T-helper 1 cell (primary cell): ENCODE data around the gene CIT.
"Not testable (repeated sequence)": the region's sequence is repeated elsewhere in the genome, so short reads cannot be mapped to it uniquely, and the experiment has no call there.

Experiments used
- DNase-seq, 5 donors: peaks; one replicate each; pipeline ENCODE4 v3.0.0-alpha.2; 2012 to 2020

The CIT gene

GRCh38 chr12:119729871-119730270, 147.2 kb downstream of the CIT start:
- no peak for DNase-seq

DNA sequence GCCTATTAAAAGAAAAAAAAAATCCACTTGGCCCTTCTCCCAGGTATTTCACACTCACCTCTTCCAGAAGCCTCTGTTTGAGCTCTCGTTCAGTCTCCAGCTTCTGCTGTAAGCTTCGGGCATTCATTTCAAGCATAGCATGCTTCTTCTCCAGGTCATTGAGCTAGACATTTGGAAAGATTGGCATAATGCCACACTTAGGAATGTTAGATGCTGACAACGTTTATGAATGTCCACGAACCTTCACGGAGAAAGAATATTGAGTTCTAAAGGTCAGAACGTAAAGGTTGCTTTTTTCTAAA, 148.7 kb downstream of the CIT start:
- no peak for DNase-seq

DNA sequence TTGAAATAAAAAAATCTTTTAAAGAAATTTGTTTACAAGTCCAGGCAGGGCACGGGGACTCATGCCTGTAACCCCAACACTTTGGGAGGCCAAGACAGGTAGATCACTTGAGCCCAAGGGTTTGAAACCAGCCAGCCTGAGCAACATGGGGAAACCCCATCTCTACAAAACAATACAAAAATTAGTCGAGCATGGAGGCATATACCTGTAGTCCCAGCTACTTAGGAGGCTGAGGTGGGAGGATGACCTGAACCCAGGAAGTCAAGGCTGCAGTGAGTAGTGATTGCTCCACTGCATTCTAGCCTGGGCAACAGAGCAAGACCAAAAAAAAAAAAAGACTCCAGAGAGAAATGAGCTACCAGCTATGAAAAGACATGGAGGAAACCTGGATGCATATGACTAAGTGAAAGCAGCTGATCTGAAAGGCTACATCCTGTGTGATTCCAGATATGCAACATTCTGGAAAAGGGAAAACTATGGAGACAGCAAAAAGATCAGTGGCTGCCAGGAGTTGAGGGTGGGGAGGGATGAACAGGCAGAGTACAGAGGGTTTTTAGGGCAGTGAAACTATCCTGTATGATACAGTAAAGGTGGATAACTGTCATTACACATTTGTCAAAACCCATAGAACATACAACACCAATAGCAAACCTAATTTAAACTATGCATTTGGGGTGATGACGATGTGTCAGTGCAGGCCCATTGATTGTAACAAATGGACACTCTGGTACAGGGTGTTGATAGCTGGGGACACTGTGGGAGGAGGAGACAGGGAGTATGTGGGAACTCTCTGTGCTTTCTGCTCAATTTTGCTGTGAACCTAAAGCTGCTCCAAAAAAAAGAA, 149.3 kb downstream of the CIT start:
- DNase-seq = no peak

DNA sequence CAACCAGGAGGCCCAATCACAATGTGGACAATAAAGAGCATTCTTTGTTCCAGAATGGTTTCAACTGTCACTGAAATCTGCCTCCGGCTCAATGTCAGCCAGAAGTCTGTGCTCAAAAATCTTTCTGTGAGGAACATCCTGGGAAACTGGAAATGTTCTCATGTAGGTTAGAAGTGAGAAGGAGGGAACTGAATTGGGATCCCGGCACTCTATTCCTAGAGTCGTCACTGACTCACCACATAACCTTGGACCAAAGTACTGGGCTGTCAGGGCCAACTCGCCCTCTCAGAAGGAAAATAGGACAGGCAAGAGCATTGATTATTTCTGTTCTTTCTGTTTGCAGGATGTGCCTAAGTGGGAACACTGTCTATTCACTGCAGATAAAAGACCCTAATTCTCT, 151.6 kb downstream of the CIT start:
- no peak for DNase-seq

DNA sequence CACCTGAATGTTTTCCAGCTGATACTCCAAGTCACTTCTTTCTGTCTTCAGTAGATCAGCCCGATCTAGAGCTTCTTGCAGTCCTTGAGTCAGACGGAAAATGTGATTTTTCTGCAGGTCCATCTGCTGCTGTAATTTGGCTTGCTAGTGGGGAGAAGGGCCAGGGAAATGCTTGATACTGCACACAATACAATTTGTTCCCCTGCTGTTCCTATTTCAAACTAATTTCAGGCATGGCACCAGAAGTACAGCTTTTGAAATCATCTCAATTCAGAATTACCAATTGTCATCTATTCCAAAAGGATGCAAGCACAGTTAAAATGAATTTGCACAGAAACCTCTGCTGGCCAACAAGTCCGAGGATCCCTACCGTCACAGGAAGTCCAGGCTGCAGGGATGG, 155.8 kb downstream of the CIT start:
- no peak for DNase-seq

DNA sequence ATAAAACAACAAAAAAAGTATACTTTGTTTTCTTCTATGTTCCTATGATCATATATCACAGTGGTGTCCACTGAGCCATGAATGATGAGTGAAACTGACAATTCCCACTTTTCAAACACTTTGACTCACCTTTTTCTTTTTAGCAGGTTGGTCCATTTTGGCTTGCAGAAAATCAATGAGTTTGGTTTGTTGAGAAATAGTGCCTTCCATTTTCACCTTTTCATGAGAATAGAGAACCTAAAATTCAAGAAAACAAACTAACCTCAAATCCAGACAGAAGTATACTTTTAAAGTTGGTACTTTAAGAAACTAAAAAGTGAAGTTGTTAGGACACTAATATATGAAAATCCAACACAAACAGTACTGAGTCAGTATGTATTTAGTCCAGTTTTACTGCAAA, 156.8 kb downstream of the CIT start:
- DNase-seq = no peak

DNA sequence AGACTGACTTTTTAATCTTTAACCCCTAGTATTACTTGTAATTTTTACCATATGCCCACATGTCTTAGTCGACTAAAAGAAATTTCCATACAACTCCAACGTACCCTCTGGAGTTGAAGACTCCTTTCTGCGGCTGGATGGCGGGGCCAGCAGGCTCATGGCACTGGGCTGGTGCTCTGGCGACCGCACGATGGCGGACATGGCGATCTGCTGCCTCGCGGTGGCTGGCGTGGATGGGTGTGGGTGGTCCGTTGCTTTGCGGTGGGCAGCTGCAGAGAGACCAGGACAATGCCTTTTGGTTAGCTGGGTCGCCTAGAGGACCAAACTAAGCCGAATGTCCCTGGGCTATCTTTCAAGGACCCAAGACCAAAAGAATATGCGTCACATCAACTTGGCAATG, 159.0 kb downstream of the CIT start:
- no peak for DNase-seq

- no peak for DNase-seq
These were observed 161.9 kb downstream of the CIT start for GRCh38 chr12:119715268-119715620.

DNA sequence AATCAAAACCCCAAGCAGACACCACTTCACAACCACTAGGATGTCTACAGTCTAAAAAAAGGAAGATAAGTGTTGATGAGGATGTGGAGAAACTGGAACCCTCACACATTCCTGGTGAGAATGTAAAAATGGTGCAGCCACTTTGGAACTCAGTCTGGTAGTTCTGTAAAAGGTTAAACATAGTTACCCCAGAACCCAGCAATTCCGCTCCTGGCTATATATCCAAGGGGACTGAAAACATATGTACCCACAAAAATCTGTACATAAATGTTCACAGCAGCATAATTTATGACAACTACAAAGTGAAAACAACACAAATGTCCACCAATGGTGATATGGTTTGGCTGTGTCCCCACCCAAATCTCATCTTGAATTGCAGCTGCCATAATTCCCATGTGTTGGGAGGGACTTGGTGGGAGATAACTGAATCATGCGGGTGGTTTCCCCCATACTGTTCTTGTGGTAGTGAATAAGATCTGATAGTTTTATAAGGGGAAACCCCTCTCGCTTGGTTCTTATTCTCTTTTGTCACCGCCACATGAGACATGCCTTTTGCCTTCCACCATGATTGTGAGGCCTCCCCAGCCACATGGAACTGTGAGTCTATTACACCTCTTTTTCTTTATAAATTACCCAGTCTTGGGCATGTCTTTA, 162.4 kb downstream of the CIT start:
- no peak for DNase-seq

GRCh38 chr12:119713551-119714031, 163.5 kb downstream of the CIT start:
- DNase-seq = no peak

GRCh38 chr12:119712721-119713120, 164.4 kb downstream of the CIT start:
- no peak for DNase-seq

DNA sequence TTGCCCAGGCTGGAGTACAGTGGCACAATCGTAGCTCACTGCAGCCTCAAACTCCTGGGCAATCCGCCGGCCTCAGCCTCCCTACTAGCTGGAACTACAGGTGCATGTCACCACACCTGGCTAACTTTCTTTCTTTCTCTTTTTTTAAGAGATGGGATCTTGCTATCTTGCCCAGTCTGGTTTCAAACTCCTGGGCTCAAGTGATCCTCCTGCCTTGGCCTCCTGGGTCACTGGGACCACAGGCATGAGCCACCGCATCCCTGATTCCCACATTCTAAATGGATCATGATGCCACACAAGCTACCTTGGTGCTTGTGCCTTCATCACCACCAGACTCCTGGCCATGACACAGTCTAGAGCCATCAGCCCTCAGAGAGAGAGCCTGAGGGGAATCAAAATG, 165.4 kb downstream of the CIT start:
- DNase-seq = no peak

GRCh38 chr12:119710965-119711551, 166.1 kb downstream of the CIT start:
- DNase-seq = no peak

DNA sequence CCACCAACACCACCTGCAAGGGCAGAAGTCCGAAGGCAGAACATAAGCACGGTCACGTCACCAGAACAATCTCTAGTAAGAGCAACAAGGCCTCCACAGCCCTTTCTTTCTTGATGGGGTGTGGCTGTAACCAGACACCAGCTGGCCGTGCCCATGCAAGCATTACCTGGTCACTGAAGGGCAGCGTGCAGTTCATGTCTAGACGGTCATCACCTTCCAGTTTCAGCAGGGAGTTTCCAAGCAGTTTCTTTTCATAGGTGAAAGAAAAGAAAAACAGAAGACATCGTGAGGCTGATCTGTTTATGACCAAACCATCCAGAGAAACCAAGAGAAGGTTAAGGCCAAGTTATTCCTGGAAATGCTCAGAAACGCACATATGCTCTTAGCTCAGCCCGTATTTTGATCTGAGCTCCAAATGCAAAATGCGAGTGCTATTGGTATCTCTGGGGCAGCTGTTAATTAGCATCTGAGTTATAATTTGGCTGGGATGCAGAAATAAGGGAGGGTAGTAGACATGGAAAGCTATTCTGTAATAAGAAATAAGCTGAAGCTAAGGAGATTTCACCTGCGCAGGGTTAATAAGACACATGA, 166.7 kb downstream of the CIT start:
- no peak for DNase-seq

GRCh38 chr12:119706427-119706826, 170.7 kb downstream of the CIT start:
- DNase-seq = not testable (repeated sequence)

DNA sequence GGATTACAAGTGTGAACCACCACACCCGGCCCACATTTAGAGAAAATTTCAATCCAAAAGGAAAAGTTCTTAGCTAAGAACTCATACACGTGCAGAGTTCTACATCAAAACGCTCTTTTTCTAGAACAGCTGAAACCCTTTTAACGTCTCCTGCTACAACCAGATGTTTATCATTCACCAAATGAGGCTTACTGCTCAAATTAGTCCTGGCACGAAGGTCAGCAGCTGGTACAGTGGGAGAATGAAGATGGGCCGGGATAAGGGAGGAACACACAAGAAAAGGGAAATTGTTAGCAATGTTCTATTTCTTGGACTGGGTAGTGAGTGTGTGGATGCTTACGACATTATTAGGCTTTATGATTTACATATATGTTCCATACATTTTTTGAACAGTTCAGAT, 171.9 kb downstream of the CIT start:
- no peak for DNase-seq

GRCh38 chr12:119704065-119704747, 172.9 kb downstream of the CIT start:
- DNase-seq = no peak

GRCh38 chr12:119700078-119700477, 177.0 kb downstream of the CIT start:
- no peak for DNase-seq

GRCh38 chr12:119699199-119699760, 177.8 kb downstream of the CIT start:
- no peak for DNase-seq

DNA sequence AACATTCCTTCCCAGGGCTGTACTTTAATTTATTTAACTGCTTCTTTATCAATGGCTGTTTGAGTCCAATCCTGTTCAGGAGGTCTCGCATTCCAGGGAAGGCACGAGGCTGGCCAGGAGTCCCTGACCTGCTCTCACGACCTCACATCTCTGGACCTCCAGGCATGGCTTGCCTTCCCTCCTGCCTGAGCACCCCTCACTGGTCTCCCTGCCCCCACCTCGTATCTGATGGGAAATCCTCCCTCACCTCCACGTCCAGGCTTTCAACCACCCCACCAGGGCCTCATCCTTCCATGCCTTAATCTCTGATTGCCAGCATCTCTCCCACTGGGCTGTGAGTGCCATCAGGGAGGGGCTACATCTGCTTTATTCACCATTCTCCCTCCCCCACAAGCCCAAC, 180.2 kb downstream of the CIT start:
- DNase-seq = no peak

DNA sequence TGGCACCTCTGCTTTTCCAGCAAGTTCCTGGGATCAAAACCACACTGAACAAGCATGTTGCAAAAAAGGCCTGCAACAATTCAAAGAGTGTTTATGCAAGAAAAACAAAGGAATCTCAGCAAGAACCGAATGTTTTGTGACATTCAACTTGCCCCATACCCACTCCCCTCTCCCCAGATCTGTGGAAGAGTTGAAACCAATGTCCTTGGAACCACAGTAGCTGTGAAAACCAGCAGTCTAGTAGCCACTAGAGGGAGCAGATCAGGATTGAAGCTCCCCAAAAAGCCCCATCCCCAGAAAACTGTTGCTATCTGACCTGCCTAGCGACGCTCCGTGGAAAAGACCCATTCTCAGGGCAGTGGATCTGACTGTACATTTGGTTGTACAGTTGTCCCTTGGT, 182.1 kb downstream of the CIT start:
- no peak for DNase-seq

GRCh38 chr12:119694111-119694510, 183.0 kb downstream of the CIT start:
- DNase-seq = no peak

DNA sequence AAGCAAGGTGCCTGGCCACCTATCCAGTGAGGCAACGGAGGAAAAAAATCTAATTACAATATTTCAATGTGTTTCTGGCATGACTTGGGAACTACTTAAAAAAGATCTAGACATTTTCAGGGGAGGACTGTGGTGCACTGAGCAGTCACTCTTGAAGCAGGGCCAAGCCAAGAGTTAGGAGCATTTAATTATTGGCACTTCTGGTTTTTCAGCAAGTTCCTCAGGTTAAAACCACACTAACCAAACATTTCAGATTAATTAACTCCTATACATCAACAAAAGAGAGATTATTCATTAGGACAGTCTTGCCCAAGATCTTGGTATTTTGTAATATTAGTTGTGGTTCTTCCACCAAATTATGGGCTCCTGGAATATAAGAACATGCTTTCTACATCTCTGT, 183.6 kb downstream of the CIT start:
- DNase-seq = no peak
